Natural killer cell (primary cell): Measurements from ENCODE around the gene SCARB1. TPM values are rescaled to one million over a fixed set of nuclear protein-coding genes. Genes with fewer than 3 reads are reported as not detected.

ENCODE experiments used
- total RNA-seq, 4 donors: library from RNA; stranded (reverse); fragments of 120-200 nt in 1 of 4; gene quantifications; one replicate each; pipeline versions ENCODE4 v1.2.3 to v1.2.4, GENCODE V29; 2013 to 2022

Gene SCARB1
- total RNA-seq, 3 donors from 2014 or later (not counting 1 experiment from before 2014, with no cell fraction given), result 1.1 to 2.7 (median 1.3) TPM

Other genes with a start within 250 kb of the SCARB1 start
- 1,000 to 10,000 TPM; 1,276 to 1,737 (median 1,334) TPM for gene UBC, start 50.8 kb upstream of the SCARB1 start, total RNA-seq
- 10 to 100 TPM; 27.9 to 31.6 (median 30.1) TPM for gene DHX37, start 125.3 kb upstream of the SCARB1 start, total RNA-seq
- gene BRI3BP, start 129.8 kb upstream of the SCARB1 start, total RNA-seq, result 1 to 10 TPM; 4.2 to 6.8 (median 5.4) TPM
- 10 to 100 TPM; 14.6 to 20.4 (median 18.1) TPM for gene AACS, start 201.6 kb upstream of the SCARB1 start, total RNA-seq